Right lobe of liver (tissue), 6 donors: ENCODE results near the gene IRX4. TPM values are rescaled to one million over a fixed set of nuclear protein-coding genes. Genes with fewer than 3 reads are reported as not detected.

ENCODE experiments used
- ATAC-seq, 4 donors: fragments of 200-7000 bp; cut with Tn5 transposase; one replicate each; pipeline ENCODE4 v1.9.1; 2020; ENCODE audit warnings: mild to moderate bottlenecking in 4 of 4, moderate library complexity in 4 of 4
- DNase-seq, 3 donors: peaks; one replicate each; pipeline ENCODE4 v3.0.0-alpha.2; 2020
- H3K27ac ChIP-seq, 3 donors: fragments of 200-600 bp; one replicate each; pipeline ENCODE4 v1.8.0; 2022
- H3K27me3 ChIP-seq, 2 donors: fragments of 200-600 bp; one replicate each; pipeline ENCODE4 v1.8.0; 2022
- H3K36me3 ChIP-seq, 4 donors: fragments of 200-600 bp; sonication (generic) in 1 of 4; one replicate each; pipeline versions ENCODE4 v1.5.1 to v1.8.0; 2017 to 2022; ENCODE audit warnings: control low read depth in 1 of 4
- H3K4me1 ChIP-seq, 4 donors: fragments of 200-600 bp; sonication (generic) in 1 of 4; one replicate each; pipeline versions ENCODE4 v1.5.1 to v1.8.0; 2017 to 2022; ENCODE audit warnings: control low read depth in 1 of 4
- H3K4me3 ChIP-seq, 3 donors: fragments of 200-600 bp; one replicate each; pipeline ENCODE4 v1.8.0; 2022
- H3K9me3 ChIP-seq, 4 donors: fragments of 200-600 bp; sonication (generic) in 1 of 4; one replicate each; pipeline versions ENCODE4 v1.5.1 to v1.8.0; 2017 to 2022; ENCODE audit warnings: control low read depth in 1 of 4
- POLR2A ChIP-seq: fragments of 450-650 bp; IDR thresholded peaks from one replicate; pipeline ENCODE4 v1.6.1; 2017; ENCODE audit warnings: antibody characterized with exemption, mild to moderate bottlenecking
- WGBS: methylation state at CpG from one replicate; pipeline ENCODE4 v1.1.6; 2018; ENCODE audit warnings: low coverage, low lambda C conversion rate; ENCODE audit not compliant: insufficient coverage; ENCODE audit errors: missing lambda C conversion rate; 5-methylcytosine and 5-hydroxymethylcytosine counted together
- intact Hi-C, 2 donors: fragments of 100-400 bp; cut with DNase I; formaldehyde crosslinking; loops; one replicate each; pipeline versions ENCODE4 v1.11.2 to v1.14.1; 2022
- total RNA-seq, 6 experiments: library from RNA; depleted of rRNA in 2 of 6; stranded (reverse); fragments of >200 nt in 2 of 6; fragmentation: NEBNext Ultra II Directional in 3 of 6; extraction: Animal tissue kit (Norgen Biotek cat#: 25700) in 3 of 6; gene quantifications; one replicate each; pipeline versions ENCODE4 v1.1.0 to v1.2.4, GENCODE V29; 2016 to 2023
- TF ChIP-seq, protein P1 (sequence below), 4 donors: fragments of 200-600 bp in 3 of 4; fragments of 450-650 bp in 1 of 4; IDR thresholded peaks; one replicate each; pipeline versions ENCODE4 v1.5.1 to v1.8.0; 2016 to 2022; ENCODE audit warnings: antibody characterized with exemption in 4 of 4, mild to moderate bottlenecking in 2 of 4
- donor health status: DM: no; HTN: yes; CAD: no.
- donor health status: DM: no; HTN: no; CAD: no.
- donor health status: DM: no; HTN: no; CAD: no.
- donor health status: DM: no; HTN: yes; CAD: no.
- donor health status: DM: no; HTN: yes; CAD: no.

Gene IRX4
- total RNA-seq, 6 experiments from 2014 or later, result not detected

DNA sequence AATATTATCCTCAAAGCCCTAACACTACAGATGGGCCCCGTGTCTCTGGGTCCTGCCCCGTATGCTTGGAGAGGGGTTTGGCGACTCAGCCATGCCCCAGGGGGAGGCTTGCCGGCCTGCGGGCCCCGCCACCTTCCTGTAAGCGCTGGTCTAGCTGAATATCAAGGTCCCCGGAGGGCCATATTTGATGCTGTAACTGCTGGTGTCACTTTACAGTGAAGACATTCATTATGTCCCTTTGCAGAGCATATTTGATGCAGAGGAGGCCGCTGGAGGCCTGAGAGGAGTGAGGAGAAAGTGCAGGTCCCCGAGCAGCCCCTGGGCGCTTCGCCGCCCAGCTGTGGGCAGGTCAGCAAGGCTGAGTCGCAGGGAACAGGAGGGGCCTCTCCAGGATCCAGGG lies 16.8 kb downstream of the IRX4 start:
- H3K27ac ChIP-seq, result no peak overlapping the region
- DNase-seq (no peak), ATAC-seq (no peak)
- H3K4me1 ChIP-seq, result no peaks in the 10 kb centered on the region
- TF ChIP-seq, protein P1, sequence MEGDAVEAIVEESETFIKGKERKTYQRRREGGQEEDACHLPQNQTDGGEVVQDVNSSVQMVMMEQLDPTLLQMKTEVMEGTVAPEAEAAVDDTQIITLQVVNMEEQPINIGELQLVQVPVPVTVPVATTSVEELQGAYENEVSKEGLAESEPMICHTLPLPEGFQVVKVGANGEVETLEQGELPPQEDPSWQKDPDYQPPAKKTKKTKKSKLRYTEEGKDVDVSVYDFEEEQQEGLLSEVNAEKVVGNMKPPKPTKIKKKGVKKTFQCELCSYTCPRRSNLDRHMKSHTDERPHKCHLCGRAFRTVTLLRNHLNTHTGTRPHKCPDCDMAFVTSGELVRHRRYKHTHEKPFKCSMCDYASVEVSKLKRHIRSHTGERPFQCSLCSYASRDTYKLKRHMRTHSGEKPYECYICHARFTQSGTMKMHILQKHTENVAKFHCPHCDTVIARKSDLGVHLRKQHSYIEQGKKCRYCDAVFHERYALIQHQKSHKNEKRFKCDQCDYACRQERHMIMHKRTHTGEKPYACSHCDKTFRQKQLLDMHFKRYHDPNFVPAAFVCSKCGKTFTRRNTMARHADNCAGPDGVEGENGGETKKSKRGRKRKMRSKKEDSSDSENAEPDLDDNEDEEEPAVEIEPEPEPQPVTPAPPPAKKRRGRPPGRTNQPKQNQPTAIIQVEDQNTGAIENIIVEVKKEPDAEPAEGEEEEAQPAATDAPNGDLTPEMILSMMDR (IDR thresholded peaks at IDR 0.05), result no peak
- TF ChIP-seq POLR2A, result no peak
- no peaks in the 10 kb centered on the region for H3K36me3 ChIP-seq
- 55% methylated on average over 8 of the region's 14 CpGs for WGBS
- intact Hi-C loops, result no loop called here
- H3K27me3 ChIP-seq, result no peaks in the 10 kb centered on the region
- no peaks in the 10 kb centered on the region for H3K9me3 ChIP-seq
- no peak overlapping the region for H3K4me3 ChIP-seq

DNA sequence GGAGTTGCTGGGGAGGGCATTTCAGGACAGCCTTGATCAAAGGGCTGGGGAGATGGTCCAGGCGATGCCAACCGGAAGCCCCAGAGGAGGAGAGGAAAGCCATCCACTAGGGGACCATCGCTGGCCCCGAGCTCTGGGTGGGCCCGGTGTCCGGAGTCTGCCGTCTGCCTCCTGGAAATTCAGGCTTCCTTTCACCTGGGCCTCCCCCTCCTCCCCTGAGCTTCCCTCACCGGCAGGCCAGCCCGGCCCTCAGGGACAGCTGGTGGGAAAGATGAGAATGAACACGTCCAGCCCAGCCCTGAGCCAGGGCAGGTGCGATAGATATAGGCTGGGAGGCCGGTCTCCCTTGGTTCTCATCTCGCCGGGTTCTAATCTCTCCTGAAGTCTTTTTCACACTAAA lies 17.2 kb downstream of the IRX4 start:
- H3K4me3 ChIP-seq, result no peak overlapping the region
- ATAC-seq (no peak), DNase-seq (no peak)
- H3K27ac ChIP-seq, result no peak overlapping the region
- H3K36me3 ChIP-seq, result no peaks in the 10 kb centered on the region
- TF ChIP-seq, protein P1 (IDR thresholded peaks at IDR 0.05), result no peak
- no peak for TF ChIP-seq POLR2A
- WGBS, result no CpG with 5 or more reads among the region's 14 CpGs
- intact Hi-C loops, result no loop called here
- no peaks in the 10 kb centered on the region for H3K9me3 ChIP-seq
- no peaks in the 10 kb centered on the region for H3K27me3 ChIP-seq
- H3K4me1 ChIP-seq, result no peaks in the 10 kb centered on the region

DNA sequence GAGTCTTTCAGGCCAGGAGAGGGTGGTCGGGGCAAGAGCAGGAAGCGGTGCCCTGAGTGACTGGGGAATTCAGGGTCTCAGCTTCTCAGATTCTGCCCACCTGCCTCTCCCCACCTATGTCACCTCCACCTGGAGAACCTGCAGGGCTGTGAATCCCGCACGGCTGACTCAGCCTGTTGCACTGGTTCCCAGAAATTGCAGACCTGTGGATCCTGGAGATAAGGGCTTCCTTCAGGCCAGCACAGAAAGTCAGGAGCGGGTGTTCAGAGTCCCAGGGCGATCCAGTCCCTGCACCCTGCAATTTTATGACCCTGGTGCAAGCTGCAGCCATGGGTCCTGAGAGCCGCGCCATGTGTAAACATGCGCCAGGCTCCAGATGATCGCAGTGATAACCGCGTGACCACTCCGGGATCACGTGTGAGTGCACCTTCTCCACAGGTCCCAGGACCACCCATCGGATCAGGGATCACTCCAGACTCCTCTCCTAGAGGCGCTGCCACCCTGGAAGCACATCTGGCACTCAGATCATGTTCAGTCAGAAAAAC lies 17.8 kb downstream of the IRX4 start:
- H3K9me3 ChIP-seq, result no peaks in the 10 kb centered on the region
- no peak for ATAC-seq
- DNase-seq, result no peak
- H3K4me1 ChIP-seq, result no peaks in the 10 kb centered on the region
- H3K4me3 ChIP-seq, result no peak overlapping the region
- intact Hi-C loops, result no loop called here
- no peaks in the 10 kb centered on the region for H3K36me3 ChIP-seq
- 20% methylated on average over 1 of the region's 16 CpGs for WGBS
- no peaks in the 10 kb centered on the region for H3K27me3 ChIP-seq
- TF ChIP-seq, protein P1 (IDR thresholded peaks at IDR 0.05), result no peak
- TF ChIP-seq POLR2A, result no peak
- H3K27ac ChIP-seq, result no peak overlapping the region

DNA sequence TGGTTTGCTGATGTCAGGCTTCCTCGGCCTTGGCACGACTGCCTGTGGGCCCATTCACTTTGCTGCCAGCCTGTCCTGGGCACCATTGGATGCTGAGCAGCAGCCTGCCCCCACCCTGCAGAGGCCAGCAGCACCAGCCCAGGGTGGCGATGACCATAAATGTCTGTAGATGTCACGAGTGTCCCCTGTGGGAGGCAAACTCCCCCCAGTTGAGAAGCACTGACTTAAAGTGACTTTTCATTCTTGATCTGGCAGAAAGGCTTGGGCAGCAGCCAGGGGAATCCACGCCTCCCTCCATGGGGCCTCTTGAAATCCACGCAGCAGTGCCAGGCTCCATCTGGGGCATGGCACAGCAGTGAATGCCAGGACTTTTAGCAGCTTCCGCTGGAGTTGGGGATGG lies 21.8 kb downstream of the IRX4 start:
- TF ChIP-seq POLR2A, result no peak
- TF ChIP-seq, protein P1 (IDR thresholded peaks at IDR 0.05), result no peak
- Histone ChIP-seq H3K4me1 (peaks cover 0 to 5% (median 0%) of the 10 kb centered on the region in 4 donors), H3K4me3 (no peak overlapping the region), H3K27me3 (no peaks in the 10 kb centered on the region), H3K36me3 (no peaks in the 10 kb centered on the region), H3K27ac (no peak overlapping the region), H3K9me3 (no peaks in the 10 kb centered on the region)
- intact Hi-C loops, result no loop called here
- ATAC-seq, result no peak
- 57% methylated on average over 2 of the region's 7 CpGs for WGBS
- no peak for DNase-seq
